Prostate gland (tissue), 2 donors: ENCODE data around the gene PPCDC.

Experiments used
- POLR2A ChIP-seq: fragments of 450-650 bp; IDR thresholded peaks from one replicate; pipeline ENCODE4 v1.6.1; 2016; ENCODE audit warnings: antibody characterized with exemption, mild to moderate bottlenecking
- POLR2AphosphoS5 ChIP-seq: sonication (generic); formaldehyde crosslinking; IDR thresholded peaks from one replicate; pipeline ENCODE4 v1.6.1; 2017; ENCODE audit warnings: antibody characterized with exemption
- TF ChIP-seq, protein P1 (sequence below), 4 experiments: fragments of 200-600 bp in 2 of 4; fragments of 450-650 bp in 2 of 4; sonication (generic) in 2 of 4; IDR thresholded peaks; 1 replicate in 3 of 4; 2 replicates in 1 of 4; pipeline ENCODE4 v1.5.1; 2016 to 2019; ENCODE audit warnings: antibody characterized with exemption in 4 of 4, mild to moderate bottlenecking in 2 of 4, moderate library complexity in 2 of 4

DNA sequence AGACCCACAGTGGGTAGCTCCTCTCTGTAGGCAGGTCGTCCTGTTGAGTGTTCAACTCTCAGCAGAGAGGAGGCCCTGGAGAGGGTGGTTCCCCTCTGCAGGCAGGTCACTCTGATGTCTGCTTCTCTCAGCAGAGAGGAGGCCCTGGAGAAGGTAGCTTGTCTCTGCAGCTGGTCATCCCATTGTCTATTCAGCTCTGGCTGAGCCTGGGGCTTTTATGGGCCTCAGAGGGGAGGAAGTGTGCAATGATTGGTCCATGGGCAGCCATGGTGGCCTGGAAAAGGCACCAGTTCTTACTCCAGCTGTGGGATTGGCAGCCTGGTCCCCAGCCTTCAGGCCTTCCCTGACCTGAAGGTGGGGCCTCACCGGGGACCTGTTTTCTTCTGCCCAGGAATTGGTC lies 52.9 kb downstream of the PPCDC start:
- no peak for TF ChIP-seq POLR2A
- TF ChIP-seq POLR2AphosphoS5: no peak
- TF ChIP-seq, protein P1, sequence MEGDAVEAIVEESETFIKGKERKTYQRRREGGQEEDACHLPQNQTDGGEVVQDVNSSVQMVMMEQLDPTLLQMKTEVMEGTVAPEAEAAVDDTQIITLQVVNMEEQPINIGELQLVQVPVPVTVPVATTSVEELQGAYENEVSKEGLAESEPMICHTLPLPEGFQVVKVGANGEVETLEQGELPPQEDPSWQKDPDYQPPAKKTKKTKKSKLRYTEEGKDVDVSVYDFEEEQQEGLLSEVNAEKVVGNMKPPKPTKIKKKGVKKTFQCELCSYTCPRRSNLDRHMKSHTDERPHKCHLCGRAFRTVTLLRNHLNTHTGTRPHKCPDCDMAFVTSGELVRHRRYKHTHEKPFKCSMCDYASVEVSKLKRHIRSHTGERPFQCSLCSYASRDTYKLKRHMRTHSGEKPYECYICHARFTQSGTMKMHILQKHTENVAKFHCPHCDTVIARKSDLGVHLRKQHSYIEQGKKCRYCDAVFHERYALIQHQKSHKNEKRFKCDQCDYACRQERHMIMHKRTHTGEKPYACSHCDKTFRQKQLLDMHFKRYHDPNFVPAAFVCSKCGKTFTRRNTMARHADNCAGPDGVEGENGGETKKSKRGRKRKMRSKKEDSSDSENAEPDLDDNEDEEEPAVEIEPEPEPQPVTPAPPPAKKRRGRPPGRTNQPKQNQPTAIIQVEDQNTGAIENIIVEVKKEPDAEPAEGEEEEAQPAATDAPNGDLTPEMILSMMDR (IDR thresholded peaks at IDR 0.05): no peak
